NCI-H82 treated with DMSO at 0.1 percent for 48 hours (cell line): ENCODE measurements around the gene ZNF860.
"Not testable (repeated sequence)": the region's sequence is repeated elsewhere in the genome, so short reads cannot be mapped to it uniquely, and the experiment has no call there.

Experiments used
- DNase-seq: peaks from one replicate; lab custom pipeline; 2025; ENCODE audit not compliant: unreplicated experiment; lab: John Stamatoyannopoulos, UW

Gene ZNF860

GRCh38 chr3:31995026-31995425, 13.5 kb downstream of the ZNF860 start:
- not testable (repeated sequence) for DNase-seq

GRCh38 chr3:31996195-31996594, 14.6 kb downstream of the ZNF860 start:
- no peak for DNase-seq

GRCh38 chr3:31997500-31997899, 15.9 kb downstream of the ZNF860 start:
- DNase-seq = no peak

- no peak for DNase-seq
Measured at GRCh38 chr3:31999907-32000439, 18.4 kb downstream of the ZNF860 start.

- no peak for DNase-seq
Measured at GRCh38 chr3:32000877-32001276, 19.3 kb downstream of the ZNF860 start.

- DNase-seq = no peak
Measured at GRCh38 chr3:32002561-32003368, 21.2 kb downstream of the ZNF860 start.

- DNase-seq = no peak
Measured at GRCh38 chr3:32003380-32003779, 21.8 kb downstream of the ZNF860 start.

- DNase-seq = no peak
Measured at GRCh38 chr3:32004113-32004765, 22.7 kb downstream of the ZNF860 start.

GRCh38 chr3:32009101-32009500, 27.6 kb downstream of the ZNF860 start:
- no peak for DNase-seq

GRCh38 chr3:32009957-32010356, 28.4 kb downstream of the ZNF860 start:
- no peak for DNase-seq

- DNase-seq = not testable (repeated sequence)
Measured at GRCh38 chr3:32010699-32011098, 29.1 kb downstream of the ZNF860 start.

GRCh38 chr3:32015638-32016037, 34.1 kb downstream of the ZNF860 start:
- DNase-seq = not testable (repeated sequence)

GRCh38 chr3:32017286-32017685, 35.7 kb downstream of the ZNF860 start:
- DNase-seq = no peak

- DNase-seq = peak; percentile 22
Measured at GRCh38 chr3:32018757-32019564, 37.4 kb downstream of the ZNF860 start.

GRCh38 chr3:32021155-32021554, 39.6 kb downstream of the ZNF860 start:
- no peak for DNase-seq

- DNase-seq = no peak
Measured at GRCh38 chr3:32021748-32022147, 40.2 kb downstream of the ZNF860 start.

GRCh38 chr3:32022947-32023346, 41.4 kb downstream of the ZNF860 start:
- DNase-seq = no peak

- no peak for DNase-seq
Measured at GRCh38 chr3:32026593-32026992, 45.0 kb downstream of the ZNF860 start.

GRCh38 chr3:32037932-32038267, 56.4 kb downstream of the ZNF860 start:
- no peak for DNase-seq

GRCh38 chr3:32041316-32041715, 59.8 kb downstream of the ZNF860 start:
- no peak for DNase-seq
